GM06990 (cell line): ENCODE results near the gene ABHD17A.
A peak's percentile ranks its signal among the peaks of the same experiment; 100 is the strongest.
"Not testable (repeated sequence)": the region's sequence is repeated elsewhere in the genome, so short reads cannot be mapped to it uniquely, and the experiment has no call there.

ENCODE experiments used
- DNase-seq: peaks from one replicate; pipeline ENCODE4 v3.0.0-alpha.2; 2011; ENCODE audit not compliant: insufficient read length; ENCODE audit errors: extremely low read depth
- H3K27me3 ChIP-seq: replicated peaks from 2 replicates; pipeline ENCODE4 v1.6.0; 2011; ENCODE audit warnings: low read length; ENCODE audit not compliant: control insufficient read depth, insufficient read depth
- H3K36me3 ChIP-seq: 2 replicates; pipeline ENCODE4 v1.5.1; 2011; ENCODE audit warnings: low read length; ENCODE audit not compliant: control insufficient read depth, insufficient read depth
- H3K4me3 ChIP-seq: replicated peaks from 2 replicates; pipeline ENCODE4 v1.5.1; 2011; ENCODE audit warnings: low read depth, mild to moderate bottlenecking, control low read depth, low read length
- TF ChIP-seq, protein P1 (sequence below): IDR thresholded peaks from 2 replicates; pipeline ENCODE4 v1.5.1; 2011; ENCODE audit warnings: low read length, control low read depth, mild to moderate bottlenecking, inconsistent platforms; ENCODE audit not compliant: insufficient read depth, poor library complexity, severe bottlenecking

ABHD17A gene

DNA sequence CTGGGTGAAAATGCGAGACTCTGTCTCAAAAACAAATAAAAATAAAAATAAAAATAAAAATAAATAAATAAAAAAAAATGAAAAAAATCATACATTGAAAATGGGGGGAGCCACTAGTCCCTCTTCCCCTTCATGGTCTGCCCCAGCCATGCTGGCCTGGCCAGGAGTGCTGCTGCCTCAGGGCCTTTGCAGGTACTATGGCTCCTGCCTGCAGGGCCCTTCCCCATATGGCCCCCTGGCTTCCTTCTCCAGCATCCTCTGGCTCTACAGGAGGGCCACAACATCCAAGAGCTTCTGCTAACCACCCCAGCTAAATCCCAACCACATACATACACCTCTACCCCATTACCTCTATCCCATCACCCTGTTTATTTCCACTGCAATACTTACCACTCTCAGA lies 4.6 kb upstream of the ABHD17A start:
- TF ChIP-seq, protein P1, sequence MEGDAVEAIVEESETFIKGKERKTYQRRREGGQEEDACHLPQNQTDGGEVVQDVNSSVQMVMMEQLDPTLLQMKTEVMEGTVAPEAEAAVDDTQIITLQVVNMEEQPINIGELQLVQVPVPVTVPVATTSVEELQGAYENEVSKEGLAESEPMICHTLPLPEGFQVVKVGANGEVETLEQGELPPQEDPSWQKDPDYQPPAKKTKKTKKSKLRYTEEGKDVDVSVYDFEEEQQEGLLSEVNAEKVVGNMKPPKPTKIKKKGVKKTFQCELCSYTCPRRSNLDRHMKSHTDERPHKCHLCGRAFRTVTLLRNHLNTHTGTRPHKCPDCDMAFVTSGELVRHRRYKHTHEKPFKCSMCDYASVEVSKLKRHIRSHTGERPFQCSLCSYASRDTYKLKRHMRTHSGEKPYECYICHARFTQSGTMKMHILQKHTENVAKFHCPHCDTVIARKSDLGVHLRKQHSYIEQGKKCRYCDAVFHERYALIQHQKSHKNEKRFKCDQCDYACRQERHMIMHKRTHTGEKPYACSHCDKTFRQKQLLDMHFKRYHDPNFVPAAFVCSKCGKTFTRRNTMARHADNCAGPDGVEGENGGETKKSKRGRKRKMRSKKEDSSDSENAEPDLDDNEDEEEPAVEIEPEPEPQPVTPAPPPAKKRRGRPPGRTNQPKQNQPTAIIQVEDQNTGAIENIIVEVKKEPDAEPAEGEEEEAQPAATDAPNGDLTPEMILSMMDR: no peak
- no peaks in the 10 kb centered on the region for H3K36me3 ChIP-seq
- H3K4me3 ChIP-seq: no peak overlapping the region
- no peaks in the 10 kb centered on the region for H3K27me3 ChIP-seq
- no peak for DNase-seq

DNA sequence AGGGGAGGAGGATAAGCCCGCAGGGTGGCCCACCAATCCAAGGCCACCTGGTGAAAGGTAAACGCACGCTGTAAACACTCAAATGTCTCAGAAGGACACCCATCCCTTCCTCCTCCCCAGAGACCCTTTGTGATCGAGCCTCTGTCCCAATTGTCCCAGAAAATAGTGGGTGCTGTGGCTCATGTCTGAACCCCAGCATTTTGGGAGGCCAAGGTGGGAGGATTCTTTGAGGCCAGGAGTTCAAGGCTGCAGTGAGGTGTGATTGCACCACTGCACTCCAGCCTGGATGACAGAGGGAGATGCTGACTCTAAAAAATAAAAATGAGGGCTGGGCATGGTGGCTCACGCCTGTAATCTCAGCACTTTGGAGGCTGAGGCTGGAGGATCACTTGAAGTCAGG lies 3.1 kb upstream of the ABHD17A start:
- Histone ChIP-seq H3K36me3 (no peaks in the 10 kb centered on the region), H3K27me3 (no peaks in the 10 kb centered on the region), H3K4me3 (no peak overlapping the region)
- TF ChIP-seq, protein P1: no peak
- no peak for DNase-seq

DNA sequence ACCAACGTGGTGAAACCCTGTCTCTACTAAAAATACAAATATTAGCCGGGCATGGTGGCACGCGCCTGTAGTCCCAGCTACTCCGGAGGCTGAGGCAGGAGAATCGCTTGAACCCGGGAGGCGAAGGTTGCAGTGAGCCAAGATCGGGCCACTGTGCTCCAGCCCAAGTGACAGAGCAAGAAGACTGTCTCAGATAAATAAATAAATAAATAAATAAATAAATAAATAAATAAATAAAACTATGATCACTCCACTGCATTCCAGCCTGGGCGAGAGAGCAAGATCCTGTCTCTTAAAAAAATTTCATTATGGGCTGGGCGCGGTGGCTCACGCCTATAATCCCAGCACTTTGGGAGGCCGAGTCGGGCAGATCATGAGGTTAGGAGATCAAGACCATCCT lies 1.1 kb upstream of the ABHD17A start:
- H3K4me3 ChIP-seq, H3K36me3 ChIP-seq, H3K27me3 ChIP-seq, DNase-seq: not testable (repeated sequence)

DNA sequence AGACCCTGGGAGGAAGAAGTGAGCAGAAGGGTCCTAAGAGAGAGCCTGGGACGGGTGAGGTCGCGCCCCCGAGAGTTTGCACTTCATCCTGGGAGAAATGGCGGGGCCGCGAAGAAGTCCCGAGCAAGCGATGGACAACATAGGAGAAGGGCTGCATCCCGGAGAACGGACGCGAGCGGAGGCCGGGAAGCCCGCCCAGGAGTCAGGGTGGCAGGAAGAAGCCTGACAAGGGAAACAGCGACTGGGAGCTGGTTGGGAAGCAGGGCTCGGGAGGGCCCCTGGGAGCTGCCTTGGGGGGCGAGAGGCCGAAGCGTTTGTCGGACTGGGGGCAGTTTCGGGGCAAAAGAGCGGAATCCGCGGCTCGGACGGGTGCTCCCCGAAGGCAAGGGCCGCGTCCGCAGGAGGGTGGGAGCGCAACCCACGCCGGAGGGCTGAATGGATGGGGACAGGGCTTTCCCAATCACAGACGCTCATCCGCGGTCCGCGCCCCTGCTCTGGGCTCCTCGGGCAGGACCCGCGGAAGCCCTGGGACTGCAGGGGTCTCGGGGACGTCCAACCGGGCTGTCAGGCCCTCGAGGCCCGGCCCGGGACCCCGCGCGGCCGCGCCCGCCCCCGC lies 469 bp downstream of the ABHD17A start:
- TF ChIP-seq, protein P1: no peak
- no peak for DNase-seq
- H3K27me3 ChIP-seq: no peaks in the 10 kb centered on the region

DNA sequence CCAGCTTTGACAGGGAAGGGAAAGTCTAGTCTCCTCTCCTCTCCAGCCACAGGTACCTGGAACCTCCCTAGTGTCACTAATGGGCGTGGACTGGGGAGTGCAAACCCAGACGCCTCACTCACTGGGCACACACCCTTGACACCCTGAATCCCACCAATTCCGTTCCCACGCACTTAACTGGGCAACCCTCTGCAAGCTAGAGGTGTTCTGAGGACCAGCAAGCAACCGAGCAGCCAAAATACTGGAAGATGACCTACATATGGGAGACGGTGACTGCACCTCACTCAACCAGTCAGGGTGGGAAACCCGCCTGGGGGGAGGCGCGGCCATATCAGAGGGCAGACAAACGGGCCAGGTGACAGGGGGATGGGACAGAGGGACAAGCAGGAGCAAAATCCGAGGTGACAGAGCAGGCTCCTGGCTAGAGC lies 991 bp downstream of the ABHD17A start:
- H3K4me3 ChIP-seq: peak overlapping the region; percentile 78
- peaks cover 6% of the 10 kb centered on the region for H3K36me3 ChIP-seq
- H3K27me3 ChIP-seq: no peaks in the 10 kb centered on the region
- no peak for DNase-seq
- TF ChIP-seq, protein P1: no peak

More for the DNA sequence above, 469 bp downstream of the ABHD17A start:
- peak overlapping the region; percentile 78 for H3K4me3 ChIP-seq
- peaks cover 6% of the 10 kb centered on the region for H3K36me3 ChIP-seq

DNA sequence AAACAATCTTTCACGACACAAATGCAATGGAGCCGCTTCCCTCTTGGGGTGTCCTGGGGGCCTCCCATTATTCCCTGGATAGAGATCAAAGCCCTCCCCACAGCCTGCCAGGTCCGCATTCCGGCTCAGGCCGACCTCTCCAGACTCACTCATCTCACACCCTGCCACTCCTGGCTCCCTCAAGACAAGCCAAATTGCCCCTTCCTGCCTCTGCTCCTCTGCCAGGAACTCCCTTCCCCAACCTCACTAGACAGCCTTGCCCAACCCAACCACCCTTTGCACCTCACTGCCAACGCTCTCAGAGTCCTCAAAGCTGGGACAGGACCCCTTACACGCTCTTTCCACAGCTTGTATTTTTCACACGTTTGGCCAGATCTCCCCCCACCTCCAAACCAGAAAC lies 1.5 kb downstream of the ABHD17A start:
- Histone ChIP-seq H3K36me3 (peaks cover 6% of the 10 kb centered on the region), H3K4me3 (peak overlapping the region; percentile 78), H3K27me3 (no peaks in the 10 kb centered on the region)
- DNase-seq: no peak
- TF ChIP-seq, protein P1: no peak
